Cardiac ventricle fibroblast (primary cell): Measurements from ENCODE around the gene WARS2. TPM values are rescaled to one million over a fixed set of nuclear protein-coding genes. Genes with fewer than 3 reads are reported as not detected.

Experiments
- total RNA-seq: library from RNA; depleted of rRNA; stranded (reverse); fragments of >200 nt; gene quantifications from 2 replicates; pipeline ENCODE4 v1.2.3, GENCODE V29; 2015

The WARS2 gene
- 14.1 and 14.9 TPM in 2 replicates for total RNA-seq

GRCh38 chr1:119140177-119141019, at the start of gene WARS2:
TSS of gene WARS2 (minus strand) at chr1:119140653. CDS start at chr1:119140644, 9 bp downstream.

GRCh38 chr1:118988186-118989005, 152.1 kb downstream of the WARS2 start, which contains the start of gene TBX15:
TSS of gene TBX15 (minus strand) at chr1:118988343. CDS start at chr1:118987795, 548 bp downstream.

Other genes with a start within 250 kb of the WARS2 start
- gene TBX15, start 152.3 kb downstream of the WARS2 start, total RNA-seq, result 6.4 and 6.8 TPM in 2 replicates
- gene HAO2, start 228.1 kb upstream of the WARS2 start, total RNA-seq, result not detected in 2 replicates